HCT116 (cell line): ENCODE data around the gene CFAP97.

Experiments used
- CBX3 ChIP-seq: IDR thresholded peaks from 2 replicates; pipeline ENCODE4 v1.6.1; 2012; ENCODE audit warnings: low read depth
- CTCF ChIP-seq, 3 experiments: fragments of 200-600 bp in 1 of 3; sonication (generic) in 1 of 3; IDR thresholded peaks in 2 of 3; conservative IDR thresholded peaks in 1 of 3; 2 replicates each; pipeline ENCODE4 v1.5.1; 2012 to 2017; ENCODE audit warnings: low read depth in 2 of 3, low read length in 2 of 3, antibody characterized with exemption in 1 of 3, borderline replicate concordance in 1 of 3, control low read depth in 1 of 3, mild to moderate bottlenecking in 1 of 3, mixed read lengths in 1 of 3, mixed run types in 1 of 3, moderate library complexity in 1 of 3; ENCODE audit not compliant: insufficient read depth in 1 of 3
- FOSL1 ChIP-seq: IDR thresholded peaks from 2 replicates; pipeline ENCODE4 v1.6.1; 2012; ENCODE audit warnings: low read depth
- POLR2A ChIP-seq: IDR thresholded peaks from 2 replicates; pipeline ENCODE4 v1.7.0; 2011; ENCODE audit warnings: borderline replicate concordance; ENCODE audit not compliant: insufficient read depth, insufficient read length; ENCODE audit errors: extremely low read depth

DNA sequence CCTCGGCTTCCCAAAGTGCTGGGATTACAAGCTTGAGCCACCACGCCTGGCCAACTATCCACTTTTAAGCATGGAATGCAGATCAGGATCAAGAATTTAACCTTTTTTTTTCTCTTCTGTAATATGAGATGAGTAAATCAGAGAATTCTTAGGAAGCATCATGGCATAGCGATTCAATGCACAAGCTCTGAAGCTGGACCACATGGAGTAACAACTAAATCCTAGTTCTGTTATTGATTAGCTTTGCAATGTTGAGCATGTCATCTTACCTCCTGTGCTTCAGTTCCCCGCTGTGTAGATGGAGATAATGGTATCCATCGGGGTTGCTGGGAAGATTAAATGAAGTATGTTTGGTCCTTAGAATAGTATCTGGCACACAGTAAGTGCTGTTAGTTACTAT lies 3.7 kb upstream of the CFAP97 start:
- TF ChIP-seq CTCF (IDR thresholded peaks at IDR 0.05 in 2 of 3, conservative IDR thresholded peaks at IDR 0.05 in 1 of 3; ENCODE audit: borderline replicate concordance in 1 of 3, insufficient read depth in 1 of 3, low read depth in 2 of 3, low read length in 2 of 3) (no peak), CBX3 (no peak), FOSL1 (no peak), POLR2A (no peak)
